MM.1S (cell line): ENCODE measurements around the gene STMND1.
A peak's percentile ranks its signal among the peaks of the same experiment; 100 is the strongest.

Experiments used
- DNase-seq: peaks from one replicate; pipeline ENCODE4 v3.0.0-alpha.2; 2015
- H2AFZ ChIP-seq: fragments of 300-600 bp; sonication (generic); 2 replicates; pipeline ENCODE4 v1.6.0; 2016; ENCODE audit warnings: antibody characterized with exemption, low read length
- H3F3A ChIP-seq: fragments of 300-600 bp; sonication (generic); 2 replicates; pipeline ENCODE4 v1.6.1; 2016; ENCODE audit warnings: mild to moderate bottlenecking, antibody characterized with exemption, low read length, moderate library complexity, mixed read lengths; ENCODE audit not compliant: insufficient read depth
- H3K27ac ChIP-seq: fragments of 300-600 bp; sonication (generic); 2 replicates; pipeline ENCODE4 v1.5.1; 2016; ENCODE audit warnings: mild to moderate bottlenecking, low read length
- H3K27me3 ChIP-seq: fragments of 300-600 bp; sonication (generic); replicated peaks from 2 replicates; pipeline ENCODE4 v1.6.0; 2016; ENCODE audit warnings: low read length; ENCODE audit not compliant: insufficient read depth
- H3K36me3 ChIP-seq: fragments of 300-600 bp; sonication (generic); replicated peaks from 2 replicates; pipeline ENCODE4 v1.6.1; 2016; ENCODE audit warnings: mild to moderate bottlenecking, low read length, mixed read lengths; ENCODE audit not compliant: insufficient read depth
- H3K4me1 ChIP-seq: fragments of 300-600 bp; sonication (generic); 2 replicates; pipeline ENCODE4 v1.6.1; 2016; ENCODE audit warnings: low read length, mixed read lengths
- H3K4me2 ChIP-seq: fragments of 300-600 bp; sonication (generic); 2 replicates; pipeline ENCODE4 v1.6.0; 2016; ENCODE audit warnings: low read depth, low read length
- H3K4me3 ChIP-seq: fragments of 300-600 bp; sonication (generic); 2 replicates; pipeline ENCODE4 v1.5.1; 2016; ENCODE audit warnings: low read length, mixed read lengths
- H3K79me2 ChIP-seq: fragments of 300-600 bp; sonication (generic); 2 replicates; pipeline ENCODE4 v1.6.1; 2016; ENCODE audit warnings: mixed run types, low read length, mixed read lengths
- H3K9ac ChIP-seq: fragments of 300-600 bp; sonication (generic); 2 replicates; pipeline ENCODE4 v1.6.1; 2016; ENCODE audit warnings: low read length, mixed read lengths
- H3K9me2 ChIP-seq: fragments of 300-600 bp; sonication (generic); replicated peaks from 2 replicates; pipeline ENCODE4 v1.6.1; 2016; ENCODE audit warnings: mild to moderate bottlenecking, low read length, mixed read lengths; ENCODE audit not compliant: insufficient read depth
- H3K9me3 ChIP-seq: fragments of 300-600 bp; sonication (generic); replicated peaks from 2 replicates; pipeline ENCODE4 v1.6.1; 2016; ENCODE audit warnings: mild to moderate bottlenecking, low read length, mixed read lengths; ENCODE audit not compliant: insufficient read depth
- H4K20me1 ChIP-seq: fragments of 300-600 bp; sonication (generic); 2 replicates; pipeline ENCODE4 v1.6.1; 2016; ENCODE audit warnings: mild to moderate bottlenecking, low read length, moderate library complexity, mixed read lengths; ENCODE audit not compliant: insufficient read depth
- EZH2 ChIP-seq: fragments of 300-600 bp; sonication (generic); optimal IDR thresholded peaks from 2 replicates; pipeline ENCODE3; 2017; ENCODE audit warnings: low read depth, mild to moderate bottlenecking, antibody characterized with exemption, low read length, mixed read lengths
- EZH2phosphoT487 ChIP-seq: fragments of 300-600 bp; sonication (generic); IDR thresholded peaks from 2 replicates; pipeline ENCODE4 v1.6.1; 2018; ENCODE audit warnings: antibody characterized with exemption, low read length
- TF ChIP-seq, protein P1 (sequence below): fragments of 300-600 bp; sonication (generic); IDR thresholded peaks from 2 replicates; pipeline ENCODE4 v1.5.1; 2016; ENCODE audit warnings: antibody characterized with exemption, low read length, mixed read lengths

The STMND1 gene

GRCh38 chr6:17161076-17161475 lies 59.2 kb downstream of the STMND1 start:
- no peaks in the 10 kb centered on the region for H3K27me3 ChIP-seq
- H3F3A ChIP-seq = no peaks in the 10 kb centered on the region
- H2AFZ ChIP-seq = no peak overlapping the region
- no peaks in the 10 kb centered on the region for H3K36me3 ChIP-seq
- no peak overlapping the region for H3K4me2 ChIP-seq
- H4K20me1 ChIP-seq = no peaks in the 10 kb centered on the region
- no peak overlapping the region for H3K4me3 ChIP-seq
- DNase-seq = no peak
- no peaks in the 10 kb centered on the region for H3K9me3 ChIP-seq
- no peaks in the 10 kb centered on the region for H3K4me1 ChIP-seq
- no peaks in the 10 kb centered on the region for H3K79me2 ChIP-seq
- no peak overlapping the region for H3K9ac ChIP-seq
- H3K9me2 ChIP-seq = no peaks in the 10 kb centered on the region
- H3K27ac ChIP-seq = no peak overlapping the region
- no peak for TF ChIP-seq EZH2
- TF ChIP-seq, protein P1, sequence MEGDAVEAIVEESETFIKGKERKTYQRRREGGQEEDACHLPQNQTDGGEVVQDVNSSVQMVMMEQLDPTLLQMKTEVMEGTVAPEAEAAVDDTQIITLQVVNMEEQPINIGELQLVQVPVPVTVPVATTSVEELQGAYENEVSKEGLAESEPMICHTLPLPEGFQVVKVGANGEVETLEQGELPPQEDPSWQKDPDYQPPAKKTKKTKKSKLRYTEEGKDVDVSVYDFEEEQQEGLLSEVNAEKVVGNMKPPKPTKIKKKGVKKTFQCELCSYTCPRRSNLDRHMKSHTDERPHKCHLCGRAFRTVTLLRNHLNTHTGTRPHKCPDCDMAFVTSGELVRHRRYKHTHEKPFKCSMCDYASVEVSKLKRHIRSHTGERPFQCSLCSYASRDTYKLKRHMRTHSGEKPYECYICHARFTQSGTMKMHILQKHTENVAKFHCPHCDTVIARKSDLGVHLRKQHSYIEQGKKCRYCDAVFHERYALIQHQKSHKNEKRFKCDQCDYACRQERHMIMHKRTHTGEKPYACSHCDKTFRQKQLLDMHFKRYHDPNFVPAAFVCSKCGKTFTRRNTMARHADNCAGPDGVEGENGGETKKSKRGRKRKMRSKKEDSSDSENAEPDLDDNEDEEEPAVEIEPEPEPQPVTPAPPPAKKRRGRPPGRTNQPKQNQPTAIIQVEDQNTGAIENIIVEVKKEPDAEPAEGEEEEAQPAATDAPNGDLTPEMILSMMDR = no peak
- TF ChIP-seq EZH2phosphoT487 = no peak

GRCh38 chr6:17165383-17165782 lies 63.5 kb downstream of the STMND1 start:
- Histone ChIP-seq H3K9ac (no peak overlapping the region), H2AFZ (no peak overlapping the region), H3K9me2 (no peaks in the 10 kb centered on the region), H3K27ac (no peak overlapping the region), H3K36me3 (no peaks in the 10 kb centered on the region), H3K4me3 (no peak overlapping the region), H3K27me3 (no peaks in the 10 kb centered on the region), H3F3A (no peaks in the 10 kb centered on the region), H4K20me1 (no peaks in the 10 kb centered on the region), H3K4me1 (no peaks in the 10 kb centered on the region), H3K4me2 (no peak overlapping the region), H3K79me2 (no peaks in the 10 kb centered on the region), H3K9me3 (no peaks in the 10 kb centered on the region)
- DNase-seq = no peak
- TF ChIP-seq, protein P1 = no peak
- no peak for TF ChIP-seq EZH2
- no peak for TF ChIP-seq EZH2phosphoT487

DNA sequence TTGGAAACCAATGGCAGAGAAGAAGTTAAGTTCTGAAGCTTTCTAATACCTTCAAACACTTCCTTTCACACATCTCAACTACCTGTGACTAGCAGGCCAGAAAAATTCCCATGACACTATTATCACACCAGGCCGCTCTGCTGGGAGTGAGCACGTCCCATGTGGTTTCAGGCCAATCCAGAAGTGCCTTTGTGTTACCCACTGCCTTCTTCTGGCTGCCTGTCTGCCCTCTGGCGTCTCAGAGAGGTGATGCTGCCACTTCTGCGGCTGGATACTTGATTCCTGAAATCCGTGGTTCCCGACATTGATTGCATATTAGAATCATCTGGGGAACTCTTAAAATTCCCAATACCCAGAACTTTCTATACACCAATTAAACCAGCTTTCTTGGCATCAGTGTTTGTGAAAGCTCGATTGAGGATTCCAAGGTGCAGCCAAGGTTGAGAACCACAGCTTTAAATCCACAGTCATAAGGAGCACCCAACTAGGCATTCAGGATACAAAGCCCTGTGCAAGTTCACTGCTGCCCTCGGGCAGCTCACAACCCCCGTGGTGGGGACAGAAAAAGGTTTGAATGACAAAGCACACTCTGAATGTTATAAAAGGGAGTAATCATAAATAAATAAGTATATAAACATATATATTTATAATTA lies 65.6 kb downstream of the STMND1 start:
- no peak overlapping the region for H3K9ac ChIP-seq
- no peaks in the 10 kb centered on the region for H3K36me3 ChIP-seq
- no peaks in the 10 kb centered on the region for H3K4me1 ChIP-seq
- H3K4me3 ChIP-seq = no peak overlapping the region
- H3F3A ChIP-seq = no peaks in the 10 kb centered on the region
- TF ChIP-seq EZH2phosphoT487 = no peak
- TF ChIP-seq, protein P1 = peak; percentile 20; the same call in 1 of the 2 replicates
- H3K27ac ChIP-seq = no peak overlapping the region
- no peak for DNase-seq
- H2AFZ ChIP-seq = no peak overlapping the region
- H3K27me3 ChIP-seq = no peaks in the 10 kb centered on the region
- H3K9me2 ChIP-seq = no peaks in the 10 kb centered on the region
- no peaks in the 10 kb centered on the region for H3K9me3 ChIP-seq
- no peaks in the 10 kb centered on the region for H3K79me2 ChIP-seq
- H4K20me1 ChIP-seq = no peaks in the 10 kb centered on the region
- H3K4me2 ChIP-seq = no peak overlapping the region
